NCI-H82 treated with DMSO at 0.1 percent for 48 hours (cell line): ENCODE results near the gene BMPER.

Experiments used
- DNase-seq: peaks from one replicate; lab custom pipeline; 2025; ENCODE audit not compliant: unreplicated experiment; lab: John Stamatoyannopoulos, UW

BMPER gene

DNA sequence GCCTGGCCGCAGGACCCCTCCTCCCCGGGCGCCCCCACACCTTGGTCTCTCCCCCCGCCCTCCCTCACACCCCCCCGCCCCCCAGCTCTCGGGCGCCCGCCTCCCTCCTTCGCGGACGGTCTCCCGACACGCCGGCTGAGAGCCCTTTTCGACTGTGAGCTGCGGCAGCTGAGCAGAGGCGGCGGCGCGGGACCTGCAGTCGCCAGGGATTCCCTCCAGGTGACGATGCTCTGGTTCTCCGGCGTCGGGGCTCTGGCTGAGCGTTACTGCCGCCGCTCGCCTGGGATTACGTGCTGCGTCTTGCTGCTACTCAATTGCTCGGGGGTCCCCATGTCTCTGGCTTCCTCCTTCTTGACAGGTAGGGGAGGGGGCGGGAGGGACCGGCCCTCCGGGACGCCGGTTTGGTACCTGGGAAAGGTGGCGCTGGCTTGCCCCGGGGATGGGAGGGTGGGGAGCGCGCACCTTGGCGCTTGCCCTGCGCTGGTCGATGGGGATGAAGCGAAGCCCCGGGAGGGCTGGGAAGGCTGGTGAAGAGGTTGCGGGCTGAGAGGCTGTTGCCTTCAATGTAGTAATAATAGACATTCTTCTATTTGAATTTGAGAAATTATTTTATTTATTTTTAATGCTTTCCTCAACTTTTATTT, at the start of gene BMPER:
BMPER (plus strand) TSS at position 151 of the 644 bp plus-strand sequence; CDS start at position 226, 75 bp downstream.
- DNase-seq = no peak

DNA sequence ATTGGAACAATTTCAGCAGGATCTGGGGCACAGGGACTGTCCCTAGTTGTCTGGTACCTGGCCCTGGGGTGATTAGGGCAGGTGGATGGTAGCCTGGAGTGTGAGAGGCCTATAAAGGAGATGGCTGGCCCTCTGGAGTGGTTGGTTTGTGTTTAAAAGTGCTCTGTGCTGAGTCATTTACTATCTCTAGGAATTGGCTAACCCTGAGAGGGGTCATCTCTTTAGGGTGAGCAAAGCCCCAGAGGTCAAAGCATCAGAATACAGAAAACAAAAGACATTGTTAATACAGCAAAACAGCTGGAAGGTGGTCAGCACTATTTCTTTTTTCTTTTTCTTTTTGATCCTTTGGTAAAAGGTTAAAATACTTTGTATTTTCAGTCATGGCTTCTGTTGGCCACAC, 43.4 kb upstream of the BMPER start:
- DNase-seq = no peak

DNA sequence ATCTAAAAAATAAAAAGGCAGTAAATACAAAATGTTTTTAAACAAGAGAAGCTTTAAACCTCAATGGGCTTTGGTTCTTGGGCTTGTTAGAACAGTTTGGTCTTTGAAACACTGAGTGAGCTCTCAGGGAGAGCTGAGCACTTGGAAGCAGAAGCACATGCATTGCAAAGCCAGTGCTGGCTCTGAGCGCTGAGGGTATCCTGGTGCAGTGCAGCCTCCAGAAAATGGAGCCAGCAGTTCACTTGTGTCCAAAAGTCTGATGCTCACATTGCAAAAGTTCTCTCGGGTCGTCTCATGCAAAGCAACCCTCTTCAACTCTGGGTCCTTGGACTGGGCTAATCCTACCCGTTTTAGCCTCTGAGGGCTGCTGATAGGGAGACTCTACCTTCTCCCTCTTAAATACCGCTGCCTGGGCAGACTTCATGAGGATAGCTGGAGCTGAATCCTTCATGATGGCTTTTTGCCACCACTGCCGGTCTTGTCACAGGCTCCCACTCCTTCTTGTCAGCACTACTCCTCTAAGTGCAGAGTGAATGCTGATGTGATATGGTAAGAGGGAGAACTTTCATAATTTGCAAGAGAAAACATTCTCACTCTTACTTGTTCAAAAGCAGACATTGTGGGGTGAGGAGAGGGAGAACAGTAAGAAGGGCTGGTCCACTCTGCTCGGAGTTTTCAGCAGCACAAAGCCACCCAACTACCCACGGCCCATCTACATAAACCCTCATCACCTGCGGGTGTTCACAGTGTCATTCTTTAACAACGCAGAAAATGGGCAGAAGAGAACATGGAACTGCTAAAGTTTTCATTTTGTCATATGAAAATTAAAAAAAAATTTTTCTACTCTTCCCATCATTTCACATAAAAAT, 42.2 kb upstream of the BMPER start:
- DNase-seq = no peak

DNA sequence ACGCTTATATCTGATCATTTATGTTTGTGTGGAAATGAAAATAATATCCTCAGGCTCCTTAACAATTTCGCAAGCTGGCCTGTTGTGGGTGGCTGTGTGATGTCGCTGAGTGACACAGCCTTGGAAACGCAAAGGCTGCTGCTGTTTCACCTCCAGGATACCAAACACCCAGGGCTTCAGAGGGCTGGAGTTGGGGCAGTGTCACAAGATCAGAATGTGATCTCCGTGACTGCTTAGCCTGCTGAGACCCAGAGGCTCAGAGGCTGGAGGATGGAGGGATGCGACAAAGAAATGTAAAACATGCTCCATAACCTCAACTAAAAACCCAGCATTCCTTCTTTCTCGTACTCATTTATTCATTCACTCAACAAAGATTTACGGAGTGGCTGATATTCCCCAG, 37.2 kb upstream of the BMPER start:
- DNase-seq = no peak

DNA sequence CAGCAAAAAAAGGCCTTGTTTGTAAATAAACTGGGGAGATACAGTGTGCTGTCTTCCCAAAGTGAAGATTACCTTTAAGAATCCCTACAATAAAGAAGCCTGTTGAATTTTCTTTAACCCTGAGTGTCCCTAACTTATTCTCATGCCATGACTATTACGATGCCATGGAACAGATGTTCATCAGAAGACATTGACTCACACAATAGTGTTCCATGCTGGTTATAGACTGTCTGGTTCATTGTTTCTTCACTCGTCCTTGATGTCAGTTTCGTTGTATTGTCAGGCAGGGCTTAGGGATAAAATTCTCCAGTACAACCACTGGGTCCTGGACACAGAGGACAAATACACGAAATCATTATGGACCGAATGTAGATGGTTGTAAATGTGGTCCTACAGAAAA, 36.2 kb upstream of the BMPER start:
- no peak for DNase-seq

DNA sequence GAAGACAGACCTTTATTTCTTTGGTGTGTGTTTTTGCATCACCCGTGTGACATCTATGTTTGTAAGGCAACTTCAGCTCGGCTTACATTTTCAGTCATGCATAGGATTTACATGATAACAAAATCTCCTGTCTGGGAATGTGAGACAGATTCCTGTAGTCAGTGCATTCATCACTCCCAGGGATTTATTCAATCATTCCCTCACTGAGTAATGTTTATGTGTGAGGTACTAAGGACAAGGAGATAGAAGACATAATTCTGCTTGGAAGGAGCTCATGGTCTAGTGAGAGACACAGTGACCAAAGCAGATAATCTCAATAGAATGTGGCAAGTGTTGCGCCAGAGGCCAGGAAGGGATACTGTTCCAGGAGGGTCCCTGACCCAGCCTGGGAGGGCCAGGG, 35.2 kb upstream of the BMPER start:
- no peak for DNase-seq

DNA sequence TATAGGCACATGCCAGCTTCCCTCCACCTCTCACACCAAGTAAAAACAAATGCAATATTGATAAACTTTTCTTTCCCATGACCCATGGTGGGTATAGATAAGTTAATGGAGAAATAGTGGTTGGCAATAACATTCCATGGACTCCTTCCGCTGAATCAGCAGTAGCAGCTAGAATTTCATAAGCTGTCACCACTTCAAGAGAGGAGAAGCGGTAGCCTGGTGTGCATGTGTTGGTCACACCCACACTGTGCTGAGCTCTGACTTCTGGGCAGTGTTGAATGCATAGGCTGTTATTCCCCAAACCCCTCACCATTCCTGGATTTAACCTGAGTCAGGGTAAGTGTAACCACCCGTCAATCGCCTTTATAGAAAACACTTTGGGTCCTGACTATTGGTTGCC, 32.5 kb upstream of the BMPER start:
- DNase-seq = no peak

DNA sequence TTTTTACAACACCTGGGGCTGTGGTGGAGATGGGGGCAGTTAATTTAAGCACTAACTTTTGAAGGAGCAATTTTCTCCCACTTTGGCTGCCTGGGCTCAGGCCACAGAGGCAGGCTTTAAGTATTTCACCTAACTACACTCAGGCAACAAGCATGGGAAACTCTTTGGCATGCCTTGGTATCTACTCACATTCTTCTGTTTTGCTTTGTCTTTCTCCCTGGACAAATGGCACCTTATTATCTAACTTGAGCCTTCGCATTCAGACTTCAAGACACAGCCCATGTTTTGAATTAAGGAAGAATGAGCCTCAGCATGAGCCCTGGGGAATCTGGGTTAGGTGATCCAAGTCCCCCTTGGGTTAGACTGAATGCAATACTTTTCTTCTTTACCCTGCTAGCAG, 31.8 kb upstream of the BMPER start:
- DNase-seq = no peak

DNA sequence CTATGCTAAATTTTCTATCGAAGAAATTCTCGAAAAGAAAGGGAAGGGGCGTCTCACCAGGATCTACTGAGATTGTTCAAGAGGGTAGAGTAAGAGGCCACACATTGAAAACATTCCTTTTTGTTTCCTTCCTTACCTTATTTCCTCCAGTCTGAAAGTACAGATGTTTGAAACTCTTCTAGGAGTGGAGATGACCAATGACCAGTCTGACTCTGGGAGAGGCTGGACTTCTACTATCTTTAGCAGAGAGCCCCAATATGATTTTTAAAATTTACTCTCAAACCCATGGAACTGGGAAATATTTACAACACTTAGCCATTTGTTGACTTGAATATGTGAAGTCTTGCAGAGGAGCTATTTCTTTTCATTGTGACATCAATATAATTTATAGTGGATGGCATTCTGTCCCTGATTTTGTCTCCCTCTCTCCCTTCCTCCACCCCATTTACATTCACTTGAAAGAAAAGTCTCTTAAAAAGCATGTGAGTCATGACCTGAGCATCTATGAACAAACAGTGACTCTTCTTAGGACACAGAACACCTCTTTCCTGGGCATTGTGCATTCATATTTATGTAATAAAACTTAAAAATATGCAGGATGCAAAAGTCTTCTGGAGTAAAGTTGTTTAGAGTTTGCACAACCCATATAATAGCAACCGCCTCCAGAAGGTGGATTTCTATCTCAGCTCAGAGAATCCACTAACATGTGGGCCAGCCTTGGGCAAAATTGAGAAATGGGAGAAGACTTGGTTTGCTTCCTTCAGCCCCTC, 31.2 kb upstream of the BMPER start:
- DNase-seq = no peak

DNA sequence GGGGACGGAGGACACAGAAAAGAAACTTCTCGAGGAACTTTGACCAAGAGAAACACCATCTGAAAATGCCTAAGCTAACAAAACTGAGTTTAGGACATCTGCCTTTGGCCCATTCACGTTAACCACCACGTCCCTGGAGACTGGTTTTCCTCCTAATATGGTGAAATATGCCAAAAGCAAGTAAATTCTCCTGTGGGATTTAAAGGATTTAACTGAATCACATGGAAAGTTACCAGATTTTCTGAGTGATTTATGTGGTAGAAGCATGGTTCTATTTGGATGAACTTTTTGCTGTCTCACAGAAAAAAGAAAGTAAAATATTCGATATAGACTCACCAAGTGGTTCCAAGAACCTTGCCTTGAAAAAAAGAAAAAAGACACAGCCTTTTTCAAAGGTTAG, 30.4 kb upstream of the BMPER start:
- no peak for DNase-seq

DNA sequence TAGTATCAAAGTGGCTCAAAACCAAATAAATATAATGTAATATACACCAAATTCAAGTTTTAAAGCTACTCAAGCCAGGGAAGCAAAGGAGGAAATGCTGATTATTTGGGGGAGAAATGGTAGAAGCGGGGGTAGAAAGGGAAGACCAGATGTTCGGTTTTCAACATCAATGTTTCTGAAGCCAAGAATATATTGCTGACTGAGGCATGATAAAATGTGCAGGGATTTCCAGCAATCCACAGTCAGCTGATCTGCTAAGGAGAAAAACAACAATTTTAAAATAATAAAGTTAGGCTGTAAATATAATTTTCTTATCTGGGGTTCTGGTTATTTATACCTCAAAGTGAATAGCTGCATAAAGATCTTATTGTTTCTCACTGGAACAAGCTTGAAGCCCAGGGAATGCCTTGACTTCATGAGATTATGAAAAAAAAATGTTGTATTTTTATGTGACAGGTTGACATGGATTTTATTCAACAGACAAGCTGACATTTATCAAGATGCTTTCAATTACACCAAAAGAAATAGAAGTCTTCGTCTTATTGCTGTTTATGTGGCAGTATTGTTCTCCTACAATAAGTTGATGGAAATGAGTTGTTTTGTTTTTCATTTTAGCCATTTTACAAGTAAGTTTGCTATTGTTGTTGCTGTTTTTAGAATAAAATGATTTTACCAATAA, 28.6 kb upstream of the BMPER start:
- DNase-seq = no peak

DNA sequence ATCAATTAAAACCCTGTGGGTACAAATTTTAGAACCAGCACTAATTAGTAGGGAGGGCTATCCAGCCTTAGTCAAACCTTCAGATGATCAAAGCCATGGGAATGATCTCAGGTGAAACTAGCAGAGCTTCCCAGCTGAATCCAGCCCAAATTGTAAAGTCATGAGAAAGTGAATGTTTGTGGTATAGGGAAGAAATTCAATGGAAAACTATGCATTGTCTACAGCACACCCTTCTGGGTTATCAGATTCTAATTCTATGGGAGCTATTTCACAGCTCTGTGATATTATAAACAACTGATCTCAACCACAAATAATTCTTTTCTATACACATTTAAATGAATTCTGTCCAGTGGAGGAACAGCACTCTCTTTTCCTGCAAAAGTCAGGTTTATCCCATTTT, 24.6 kb upstream of the BMPER start:
- no peak for DNase-seq

DNA sequence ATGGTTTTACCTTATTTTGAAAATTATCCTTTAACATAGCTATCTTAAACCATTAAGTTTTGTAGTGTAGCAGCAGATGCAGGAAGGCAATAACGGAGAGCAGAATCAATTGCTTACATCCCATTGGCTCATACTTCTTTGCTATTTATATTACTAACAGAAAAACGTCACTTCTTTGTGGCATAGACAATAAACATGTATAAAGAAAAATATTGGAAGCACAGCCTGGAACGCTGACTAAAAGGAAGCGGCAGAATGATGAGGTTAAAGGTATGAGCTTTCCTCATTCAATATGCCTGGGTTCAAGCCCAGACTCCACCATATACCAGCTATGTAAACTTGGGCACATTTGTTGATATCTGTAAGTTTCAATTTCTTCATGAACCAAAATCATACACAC, 24.0 kb upstream of the BMPER start:
- DNase-seq = no peak

DNA sequence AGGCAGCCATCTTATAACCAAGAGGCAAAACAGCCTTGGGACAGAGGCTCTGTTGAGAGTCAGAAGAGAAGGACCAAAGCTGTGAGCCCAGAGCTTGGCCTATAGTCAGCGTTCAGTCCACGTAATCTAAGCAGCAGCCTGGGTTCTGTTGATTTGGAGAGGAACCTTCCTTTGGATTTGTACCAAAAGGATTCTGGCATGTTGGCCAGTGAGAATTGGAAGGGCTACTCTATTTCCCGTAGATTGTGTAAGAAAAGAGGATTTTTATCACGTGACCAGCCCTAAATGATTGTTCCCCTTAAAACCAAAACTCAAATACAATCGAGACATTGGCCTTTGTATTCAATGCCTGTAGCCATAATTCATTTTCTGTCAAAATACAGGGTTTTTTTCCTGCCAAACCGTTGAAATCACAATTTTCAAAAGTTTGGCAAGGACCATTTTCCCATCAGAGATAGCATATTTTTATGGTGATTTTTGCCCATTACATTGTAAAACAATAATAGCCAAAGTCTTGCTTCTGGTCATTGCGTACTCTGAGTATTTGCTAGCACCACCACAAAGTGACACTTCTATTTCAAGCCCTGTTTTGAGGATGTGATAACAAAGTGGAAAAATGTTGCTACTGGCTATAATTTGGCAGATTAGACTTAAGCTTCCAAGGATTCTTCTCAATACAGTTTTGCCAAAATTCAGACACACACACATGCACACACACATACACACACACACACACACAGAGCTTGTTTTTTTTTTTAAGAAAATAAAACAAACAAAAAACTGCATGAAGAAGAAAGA, 23.1 kb upstream of the BMPER start:
- DNase-seq = no peak

DNA sequence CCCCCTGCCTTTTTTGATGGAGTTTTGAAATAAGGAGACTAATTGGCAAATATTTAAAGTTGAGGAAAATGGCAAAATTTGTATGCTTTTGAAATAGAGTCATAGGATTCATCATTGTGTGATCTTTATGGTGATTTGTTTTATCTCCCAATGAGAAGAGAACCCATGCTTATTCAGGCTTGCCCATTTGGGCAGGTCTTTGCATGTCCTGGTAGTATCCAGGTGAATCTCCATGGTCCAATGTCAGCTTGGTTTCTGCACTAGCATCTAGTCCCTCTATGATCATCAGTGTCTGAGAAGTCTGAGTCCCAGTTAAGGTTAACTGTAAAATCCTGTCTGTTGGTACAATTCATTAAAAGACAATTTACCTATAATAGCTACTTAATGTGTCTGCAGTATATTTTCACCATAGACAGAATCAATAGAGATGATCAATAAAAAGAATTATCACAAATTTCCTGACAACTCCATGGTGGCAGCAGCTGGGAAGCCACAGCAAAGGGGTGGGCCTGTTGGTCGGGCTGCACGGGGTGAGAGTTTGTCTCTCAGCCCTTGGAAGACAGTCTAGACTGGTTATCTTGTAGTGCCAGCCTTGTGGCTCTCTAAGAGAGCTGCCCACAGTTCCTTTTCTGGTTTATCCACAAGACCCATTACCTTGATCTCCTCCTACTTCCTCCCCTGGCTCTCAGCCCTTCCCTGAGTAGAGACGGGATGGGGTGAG, 22.2 kb upstream of the BMPER start:
- no peak for DNase-seq

DNA sequence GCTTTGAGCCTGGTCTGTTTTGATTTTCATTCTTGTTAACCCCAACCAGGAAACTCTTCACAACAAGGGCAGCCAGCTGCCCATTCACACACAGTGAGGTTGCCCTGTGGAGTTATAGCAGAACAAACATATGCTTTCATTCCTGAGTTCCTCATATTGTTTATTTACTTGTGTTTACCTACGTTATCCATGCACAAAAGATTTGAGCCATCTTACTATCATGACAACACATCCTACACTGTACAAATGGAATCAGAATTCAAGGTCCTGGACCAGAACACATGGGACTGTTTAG, 21.7 kb upstream of the BMPER start:
- DNase-seq = no peak

DNA sequence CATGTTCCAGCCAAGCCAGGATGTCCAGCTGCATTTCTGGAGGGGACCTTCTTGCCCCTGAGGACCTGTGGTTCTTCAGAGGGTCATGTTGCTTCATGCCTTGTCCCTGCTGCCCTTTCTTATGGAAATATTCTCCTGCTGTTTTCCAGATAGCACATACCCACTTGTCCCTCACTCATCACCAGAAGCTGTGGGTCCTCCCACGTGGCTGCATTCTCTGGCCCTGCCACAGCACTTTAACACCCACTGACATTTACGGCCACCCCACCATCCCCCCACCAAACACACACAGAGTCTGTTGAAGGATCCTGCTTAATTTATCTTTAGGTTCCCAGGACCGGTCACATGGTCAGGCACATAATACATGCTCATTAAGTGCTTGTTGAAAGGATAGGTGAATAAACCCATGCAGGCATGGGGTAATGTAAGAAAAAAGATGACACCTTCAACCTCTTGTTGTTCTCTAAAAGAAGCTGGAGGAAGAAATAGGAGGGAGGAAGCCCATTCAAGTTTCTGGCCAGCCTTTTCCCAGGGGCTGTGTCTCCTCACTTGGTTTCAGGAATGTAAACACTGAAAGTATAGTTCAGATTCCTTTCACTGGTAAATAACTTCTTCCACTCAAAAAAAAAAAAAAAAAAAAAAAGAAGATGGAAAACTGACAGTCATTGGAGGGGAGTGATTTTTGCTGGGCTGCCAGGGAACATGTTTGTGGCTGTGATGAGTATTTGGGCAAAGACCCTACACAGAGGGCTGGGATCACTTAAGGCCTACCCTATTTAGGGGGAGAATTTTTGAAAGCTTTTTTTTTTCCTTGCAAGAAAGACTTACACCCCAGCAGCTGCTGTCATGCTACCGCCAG, 19.8 kb upstream of the BMPER start:
- DNase-seq = no peak

DNA sequence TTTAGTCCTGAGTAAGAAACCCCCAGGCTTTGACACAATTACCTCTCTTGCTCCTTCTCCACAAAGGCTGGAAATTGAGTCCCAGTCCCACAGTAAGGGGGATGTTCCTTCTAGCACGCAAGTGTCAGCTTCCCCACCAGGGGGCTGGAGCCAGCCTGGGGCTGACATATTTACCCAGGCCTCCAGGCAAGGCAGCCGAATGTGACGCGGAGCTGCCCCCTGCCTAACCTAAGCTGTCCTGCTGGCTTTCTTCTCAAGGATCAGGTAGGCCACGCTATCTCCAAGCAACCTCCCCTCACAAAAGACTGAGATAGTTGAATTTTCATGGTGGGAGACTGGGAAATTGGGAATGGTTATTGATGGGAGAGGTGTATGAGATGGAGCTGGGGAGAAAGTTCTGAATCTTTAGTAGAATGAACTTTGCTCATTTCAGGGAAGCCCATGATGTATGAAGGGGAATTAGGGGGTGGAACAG, 19.2 kb upstream of the BMPER start:
- DNase-seq = no peak
